M059J (cell line): Measurements from ENCODE around the gene FNDC3B. TPM values are rescaled to one million over a fixed set of nuclear protein-coding genes. Genes with fewer than 3 reads are reported as not detected.

Experiments
- DNase-seq: peaks from one replicate; pipeline ENCODE4 v3.0.0-alpha.2; 2012; ENCODE audit warnings: low read depth
- total RNA-seq: library from RNA; depleted of rRNA; stranded (reverse); fragments of >200 nt; shearing (Covaris generic); gene quantifications from 2 replicates; pipeline ENCODE4 v1.2.3, GENCODE V29; 2014

FNDC3B gene
- total RNA-seq, 1 experiment from 2014 or later, result 79.0 TPM

DNA sequence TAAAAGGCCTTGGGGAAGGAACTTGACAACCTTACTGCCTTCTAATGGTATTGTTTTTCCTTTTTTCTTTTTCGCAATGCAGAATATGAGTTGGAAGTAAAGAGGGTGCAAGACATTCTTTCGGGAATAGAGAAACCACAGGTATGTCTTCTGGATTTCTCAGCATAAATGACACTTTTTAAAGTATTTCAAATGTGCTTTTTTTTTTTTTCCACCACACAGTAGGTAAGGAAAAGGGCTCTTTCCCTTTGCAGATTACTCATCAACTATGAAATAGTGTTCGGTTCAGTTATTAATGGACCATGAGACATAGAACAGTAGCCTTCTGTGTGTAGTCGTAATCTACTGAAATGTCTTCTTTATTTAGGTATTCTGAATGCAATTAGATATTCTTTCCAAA is 246.5 kb downstream of the FNDC3B start:
- DNase-seq, result peak; percentile 87

DNA sequence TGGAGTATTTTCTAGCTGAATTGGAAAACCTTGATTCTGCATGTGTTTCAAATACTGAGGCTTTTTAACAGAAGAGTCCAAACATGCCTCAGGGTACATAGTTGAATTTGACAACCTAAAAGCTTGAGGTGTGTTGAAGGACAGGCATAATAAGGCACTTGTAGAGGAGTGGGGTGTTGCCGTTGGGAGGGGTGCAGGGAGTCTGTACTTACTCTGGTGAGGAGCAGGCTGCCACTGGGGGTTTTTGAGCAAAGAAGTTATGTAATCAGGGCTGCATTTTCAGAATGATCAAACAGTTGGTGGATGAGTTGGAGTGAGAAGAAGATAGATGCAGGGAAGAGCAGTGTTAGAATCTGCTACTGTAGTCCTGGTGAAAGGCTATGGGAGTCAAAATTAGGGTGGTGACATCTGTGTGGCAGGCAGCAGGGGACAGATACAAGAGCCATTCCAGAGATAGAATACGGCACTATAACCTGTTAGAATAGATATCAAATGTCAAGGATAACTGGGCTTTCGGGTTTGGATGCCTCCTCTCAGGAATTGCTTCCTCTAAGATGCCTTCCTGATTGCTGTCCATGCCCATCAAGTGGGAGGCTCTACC is 247.3 kb downstream of the FNDC3B start:
- DNase-seq, result no peak

DNA sequence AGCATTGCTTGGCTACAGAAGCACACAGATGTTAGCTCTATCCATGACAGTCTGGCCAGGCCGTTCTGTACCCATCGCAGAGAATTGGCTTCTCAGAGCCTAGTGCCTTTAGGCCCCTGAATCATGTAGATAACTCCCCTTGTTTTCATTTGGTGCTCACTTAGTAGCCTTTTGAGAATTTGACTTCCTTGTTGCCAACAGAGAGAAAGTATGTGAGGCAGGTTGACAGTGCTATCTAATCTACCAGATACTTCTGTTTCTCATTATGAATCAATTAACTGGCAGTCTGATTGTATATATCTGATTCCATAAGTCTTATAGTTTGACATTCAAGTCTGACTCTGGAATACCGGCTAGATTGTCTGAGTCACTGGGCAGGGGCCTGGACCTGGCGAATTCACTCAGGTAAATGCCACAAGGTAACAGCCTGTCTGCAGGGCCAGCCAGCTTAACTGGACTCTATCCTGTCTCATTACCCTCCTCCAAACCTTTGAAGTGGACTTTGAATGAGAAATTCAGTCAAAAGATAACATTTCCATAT is 248.6 kb downstream of the FNDC3B start:
- no peak for DNase-seq

DNA sequence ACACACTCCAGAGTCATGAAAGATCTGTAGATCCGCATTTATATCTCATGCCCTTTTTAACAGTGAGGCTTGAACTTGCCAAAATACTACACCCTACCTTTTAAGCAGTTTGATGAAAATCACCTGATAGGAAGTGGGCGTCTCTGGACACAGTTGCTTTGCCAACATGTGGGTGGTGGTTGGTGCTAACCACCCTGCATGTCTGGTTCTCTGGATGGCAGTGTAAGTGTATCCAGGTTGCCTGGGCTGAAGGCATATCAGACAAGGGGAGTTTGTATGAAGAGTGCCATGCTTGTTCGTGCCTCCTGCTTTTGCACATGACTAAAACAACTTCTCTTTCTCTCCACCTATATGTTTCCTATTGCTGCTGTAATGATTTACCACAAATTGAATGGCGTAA is 249.3 kb downstream of the FNDC3B start:
- no peak for DNase-seq

DNA sequence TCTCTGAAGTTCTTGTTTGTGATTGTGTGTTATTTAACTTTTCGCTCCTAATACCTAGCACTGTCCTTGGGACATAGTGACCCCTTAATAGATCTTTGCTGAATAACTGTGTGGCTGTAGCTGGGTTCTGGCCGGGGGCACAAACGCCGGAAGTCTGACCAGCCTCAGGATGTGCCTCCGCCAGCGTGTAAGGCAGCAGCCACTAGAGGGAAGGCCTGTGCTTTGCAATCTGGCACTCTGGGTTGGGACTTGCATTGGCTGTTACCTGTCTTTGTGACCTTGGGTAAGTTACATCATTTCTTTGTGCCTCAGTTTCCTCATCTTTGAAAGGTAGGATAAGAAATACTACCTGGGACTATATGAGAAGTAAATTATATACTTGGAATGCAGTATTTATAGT is 250.2 kb downstream of the FNDC3B start:
- DNase-seq, result no peak

- no peak for DNase-seq
Measured at GRCh38 chr3:172290457-172290856, 251.1 kb downstream of the FNDC3B start.

GRCh38 chr3:172291650-172292049 is 252.3 kb downstream of the FNDC3B start:
- no peak for DNase-seq

- DNase-seq, result no peak
Measured at GRCh38 chr3:172292422-172292821, 253.0 kb downstream of the FNDC3B start.

DNA sequence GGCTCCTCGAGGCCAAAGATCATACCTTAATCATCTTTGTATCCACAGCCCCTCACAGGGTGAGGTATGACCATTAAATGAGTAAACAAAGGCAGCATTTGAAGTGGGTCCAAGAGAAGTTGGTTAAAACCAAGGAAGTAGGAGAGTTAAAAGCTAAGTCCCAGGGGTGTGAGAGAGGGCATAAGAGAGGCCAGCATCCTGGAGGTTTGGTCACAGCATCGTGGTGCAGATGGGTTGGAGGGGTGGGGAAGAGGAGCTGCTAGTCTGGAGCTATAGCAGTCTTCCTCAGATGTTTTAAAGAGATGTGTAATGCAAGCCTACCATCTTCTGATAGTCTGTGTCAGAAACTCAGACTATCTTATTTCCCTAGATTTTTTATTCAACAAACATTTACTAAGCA is 253.7 kb downstream of the FNDC3B start:
- no peak for DNase-seq

DNA sequence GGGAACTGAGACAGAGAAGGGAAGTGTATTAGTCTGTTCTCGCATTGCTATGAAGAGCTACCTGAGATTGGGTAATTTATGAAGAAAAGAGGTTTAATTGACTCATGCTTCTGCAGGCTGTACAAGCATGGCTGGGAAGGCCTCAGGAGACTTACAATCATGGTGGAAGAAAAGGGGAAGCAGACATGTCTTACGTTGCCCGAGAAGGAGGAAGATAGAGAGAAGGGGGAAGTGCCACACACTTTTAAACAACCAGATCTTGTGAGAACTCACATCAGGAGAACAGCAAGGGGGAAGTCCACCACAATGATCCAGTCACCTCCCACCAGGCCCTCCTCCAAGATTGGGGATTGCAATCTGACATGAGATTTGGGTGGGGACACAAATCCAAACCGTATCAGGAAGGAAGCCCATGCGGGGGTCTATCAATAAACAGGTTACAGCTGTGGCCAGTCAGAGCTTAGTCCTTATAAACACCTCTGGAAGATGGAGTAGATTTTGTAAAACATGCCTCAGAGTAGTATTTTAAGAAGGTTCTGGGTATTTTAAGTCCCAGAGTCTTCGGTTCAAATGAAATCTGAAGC is 254.9 kb downstream of the FNDC3B start:
- DNase-seq, result no peak

DNA sequence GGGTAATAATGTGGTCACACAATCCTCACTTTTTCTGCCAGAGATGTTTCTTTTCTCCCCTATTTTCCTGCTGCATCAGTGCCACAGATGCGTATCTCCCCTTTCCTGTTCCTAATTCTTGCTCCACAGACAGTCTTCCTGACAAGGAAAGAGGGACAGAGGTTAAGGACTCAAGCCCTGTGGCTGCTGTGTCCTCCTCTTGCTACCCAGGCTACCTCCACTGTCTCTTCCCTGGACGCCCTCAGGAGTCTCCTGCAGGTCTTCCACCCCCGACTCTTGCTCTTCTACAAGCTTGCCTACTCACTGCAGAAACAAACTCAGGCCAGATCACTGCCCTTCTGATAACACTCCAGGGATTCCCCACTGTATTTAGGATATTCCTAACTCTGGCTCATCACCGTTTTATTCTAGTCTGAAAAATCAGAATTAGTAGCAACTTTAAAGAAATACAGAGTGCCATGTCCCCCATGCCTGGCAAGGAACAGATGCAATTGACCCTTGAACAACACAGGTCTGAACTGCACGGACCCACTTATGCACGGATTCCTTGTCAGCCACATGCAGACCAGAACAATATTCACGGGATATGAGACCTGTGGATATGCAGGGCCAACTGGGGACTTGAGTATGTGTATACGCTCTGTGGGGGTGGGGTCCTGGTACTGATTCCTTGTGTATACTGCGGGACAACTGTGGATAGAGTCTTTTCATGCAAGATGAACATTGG is 257.0 kb downstream of the FNDC3B start:
- no peak for DNase-seq

DNA sequence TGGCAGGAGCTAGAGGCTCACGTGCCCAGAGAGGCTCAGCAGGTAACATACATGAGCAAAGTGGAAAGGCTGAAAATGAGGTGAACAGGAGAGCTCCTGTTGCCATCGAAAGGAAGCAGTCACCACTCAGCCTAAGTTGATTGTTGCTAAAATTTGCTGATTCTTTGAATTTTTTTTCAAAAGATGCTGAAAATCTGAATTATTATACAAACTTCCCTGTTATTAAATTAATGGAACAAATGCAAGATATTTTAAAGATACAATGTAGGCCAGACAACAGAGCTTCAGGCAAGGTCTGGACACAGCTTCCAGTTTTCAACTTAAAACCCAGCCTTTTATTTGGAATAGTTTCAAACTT is 257.6 kb downstream of the FNDC3B start:
- DNase-seq, result no peak

- no peak for DNase-seq
Measured at GRCh38 chr3:172298247-172298646, 258.9 kb downstream of the FNDC3B start.

GRCh38 chr3:172300187-172300586 is 260.8 kb downstream of the FNDC3B start:
- DNase-seq, result no peak

GRCh38 chr3:172300862-172301261 is 261.5 kb downstream of the FNDC3B start:
- DNase-seq, result no peak

DNA sequence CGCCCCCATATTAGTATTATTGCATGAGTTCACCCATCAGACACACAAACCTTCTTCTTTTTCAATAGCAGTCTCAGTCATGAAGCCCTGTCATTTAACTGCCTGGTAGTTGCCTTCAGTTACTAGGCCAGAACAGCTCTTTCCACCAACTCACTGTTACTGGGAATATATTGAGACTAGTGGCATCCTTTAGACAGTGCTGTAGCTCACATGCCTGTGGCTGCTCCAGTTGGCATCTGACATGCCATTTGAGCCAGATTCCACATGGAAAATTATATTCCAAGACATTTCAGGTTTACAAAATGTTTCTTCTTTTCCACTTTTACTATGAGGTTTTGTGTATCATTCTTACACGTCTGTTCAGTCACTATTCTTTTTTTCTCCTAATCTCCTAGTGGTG is 262.8 kb downstream of the FNDC3B start:
- DNase-seq, result no peak

GRCh38 chr3:172303181-172303580 is 263.8 kb downstream of the FNDC3B start:
- no peak for DNase-seq

GRCh38 chr3:172303941-172304558 is 264.7 kb downstream of the FNDC3B start:
- peak; percentile 15 for DNase-seq

GRCh38 chr3:172305552-172305951 is 266.2 kb downstream of the FNDC3B start:
- peak; percentile 81 for DNase-seq

- no peak for DNase-seq
Measured at GRCh38 chr3:172305974-172306373, 266.6 kb downstream of the FNDC3B start.

GRCh38 chr3:172307141-172307560 is 267.8 kb downstream of the FNDC3B start:
- peak; percentile 77 for DNase-seq

DNA sequence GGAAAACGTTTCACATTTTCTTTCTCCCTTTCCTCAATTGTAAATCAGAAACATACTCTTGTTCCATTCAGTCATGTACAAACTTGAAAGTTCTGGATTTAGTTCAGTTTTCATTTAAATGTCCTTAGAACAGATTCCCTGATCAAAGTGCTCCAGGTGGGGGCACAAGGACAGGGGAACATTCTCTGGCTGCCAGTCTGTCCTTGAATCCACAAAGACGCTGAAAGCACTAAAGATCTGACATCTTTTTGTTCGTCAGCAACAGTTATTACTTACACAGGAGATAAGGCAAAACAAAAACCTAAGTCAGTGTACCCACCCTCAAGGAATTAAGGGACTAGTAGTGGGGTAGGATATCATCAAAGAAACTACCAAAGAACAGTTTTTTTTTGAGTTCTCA is 269.7 kb downstream of the FNDC3B start:
- DNase-seq, result no peak
